ENCODE data around the gene MMP25.

DNA sequence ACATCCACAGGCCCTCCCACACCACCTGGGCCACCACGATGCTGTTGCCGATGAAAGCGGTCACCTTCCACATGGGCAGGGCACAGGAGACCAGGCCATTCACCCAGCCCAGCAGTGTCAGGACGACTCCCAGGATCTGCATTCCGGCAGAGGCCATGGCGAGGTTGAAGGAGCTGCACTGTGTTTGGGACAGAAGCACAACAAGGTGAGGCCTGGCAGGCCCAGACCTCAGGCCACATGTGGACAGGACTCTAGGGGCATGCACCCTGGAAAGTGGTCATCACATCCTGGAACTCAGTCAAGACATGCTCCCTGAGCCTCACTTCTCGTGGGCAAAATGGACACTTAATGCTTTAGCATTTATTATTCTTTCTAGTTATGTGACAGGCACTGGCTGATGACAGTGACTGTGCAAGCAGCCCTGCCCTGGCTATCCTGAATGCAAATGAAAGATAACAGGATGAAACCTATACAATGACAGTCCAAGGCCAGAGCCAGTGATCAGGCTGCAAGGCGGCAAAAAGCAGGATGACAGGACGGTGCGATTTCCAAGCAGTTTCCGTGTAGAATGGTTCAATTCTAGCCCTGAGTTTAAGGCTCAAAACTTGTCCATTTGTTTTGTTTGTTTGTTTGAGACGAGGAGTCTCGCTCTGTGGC lies 30.4 kb upstream of the MMP25 start:
- TF ChIP-seq, protein P1, sequence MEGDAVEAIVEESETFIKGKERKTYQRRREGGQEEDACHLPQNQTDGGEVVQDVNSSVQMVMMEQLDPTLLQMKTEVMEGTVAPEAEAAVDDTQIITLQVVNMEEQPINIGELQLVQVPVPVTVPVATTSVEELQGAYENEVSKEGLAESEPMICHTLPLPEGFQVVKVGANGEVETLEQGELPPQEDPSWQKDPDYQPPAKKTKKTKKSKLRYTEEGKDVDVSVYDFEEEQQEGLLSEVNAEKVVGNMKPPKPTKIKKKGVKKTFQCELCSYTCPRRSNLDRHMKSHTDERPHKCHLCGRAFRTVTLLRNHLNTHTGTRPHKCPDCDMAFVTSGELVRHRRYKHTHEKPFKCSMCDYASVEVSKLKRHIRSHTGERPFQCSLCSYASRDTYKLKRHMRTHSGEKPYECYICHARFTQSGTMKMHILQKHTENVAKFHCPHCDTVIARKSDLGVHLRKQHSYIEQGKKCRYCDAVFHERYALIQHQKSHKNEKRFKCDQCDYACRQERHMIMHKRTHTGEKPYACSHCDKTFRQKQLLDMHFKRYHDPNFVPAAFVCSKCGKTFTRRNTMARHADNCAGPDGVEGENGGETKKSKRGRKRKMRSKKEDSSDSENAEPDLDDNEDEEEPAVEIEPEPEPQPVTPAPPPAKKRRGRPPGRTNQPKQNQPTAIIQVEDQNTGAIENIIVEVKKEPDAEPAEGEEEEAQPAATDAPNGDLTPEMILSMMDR (IDR thresholded peaks at IDR 0.05) = no peak
- no peak for TF ChIP-seq POLR2A (IDR thresholded peaks at IDR 0.05)
- TF ChIP-seq POLR2AphosphoS5 (IDR thresholded peaks at IDR 0.05; ENCODE audit: insufficient read depth in 1 of 2, low read depth in 1 of 2) = no peak
